Measurements from ENCODE around the gene MRPS30. TPM values are rescaled to one million over a fixed set of nuclear protein-coding genes. Genes with fewer than 3 reads are reported as not detected.
A peak's percentile ranks its signal among the peaks of the same experiment; 100 is the strongest.
"Not testable (repeated sequence)": the region's sequence is repeated elsewhere in the genome, so short reads cannot be mapped to it uniquely, and the experiment has no call there.

The MRPS30 gene
- total RNA-seq, 3 donors from 2014 or later, result 63.7 to 144 (median 63.9) TPM

DNA sequence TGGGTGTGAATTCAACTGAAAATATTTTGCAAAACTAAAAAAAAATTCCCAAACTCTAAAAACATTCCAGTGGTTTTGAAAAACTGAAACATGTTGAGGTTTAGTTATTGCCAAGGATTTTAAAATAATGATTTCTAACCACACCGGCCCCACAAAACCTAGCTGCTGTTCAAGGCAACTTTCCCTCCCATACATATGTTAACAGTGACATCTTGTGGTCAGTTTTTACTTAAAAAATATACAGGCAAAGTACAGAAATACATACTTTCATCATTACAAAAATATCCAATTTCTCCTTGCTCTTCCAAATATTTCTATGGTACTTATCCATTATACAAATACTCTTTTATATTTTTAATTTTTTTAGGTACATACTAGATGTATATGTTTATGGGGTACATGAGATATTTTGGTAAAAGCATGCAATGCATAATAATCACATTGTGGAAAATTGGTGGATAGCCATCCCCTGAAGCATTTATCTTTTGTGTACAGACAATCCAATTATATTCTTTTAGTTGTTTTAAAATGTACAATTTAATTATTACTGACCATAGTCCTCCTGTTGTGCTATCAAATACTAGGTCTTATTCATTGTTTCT, 34.4 kb upstream of the MRPS30 start:
- intact Hi-C loops (cut with DNase I; ENCODE audit: low total_unique reads), result no loop called here
- Histone ChIP-seq H3K27me3 (no peaks in the 10 kb centered on the region), H3K36me3 (no peaks in the 10 kb centered on the region), H3K4me3 (no peak overlapping the region), H3K27ac (no peak overlapping the region), H3K9me3 (no peaks in the 10 kb centered on the region), H3K4me1 (no peaks in the 10 kb centered on the region)
- DNase-seq (ENCODE audit: low spot score in 2 of 2), result no peak
- TF ChIP-seq, protein P1, sequence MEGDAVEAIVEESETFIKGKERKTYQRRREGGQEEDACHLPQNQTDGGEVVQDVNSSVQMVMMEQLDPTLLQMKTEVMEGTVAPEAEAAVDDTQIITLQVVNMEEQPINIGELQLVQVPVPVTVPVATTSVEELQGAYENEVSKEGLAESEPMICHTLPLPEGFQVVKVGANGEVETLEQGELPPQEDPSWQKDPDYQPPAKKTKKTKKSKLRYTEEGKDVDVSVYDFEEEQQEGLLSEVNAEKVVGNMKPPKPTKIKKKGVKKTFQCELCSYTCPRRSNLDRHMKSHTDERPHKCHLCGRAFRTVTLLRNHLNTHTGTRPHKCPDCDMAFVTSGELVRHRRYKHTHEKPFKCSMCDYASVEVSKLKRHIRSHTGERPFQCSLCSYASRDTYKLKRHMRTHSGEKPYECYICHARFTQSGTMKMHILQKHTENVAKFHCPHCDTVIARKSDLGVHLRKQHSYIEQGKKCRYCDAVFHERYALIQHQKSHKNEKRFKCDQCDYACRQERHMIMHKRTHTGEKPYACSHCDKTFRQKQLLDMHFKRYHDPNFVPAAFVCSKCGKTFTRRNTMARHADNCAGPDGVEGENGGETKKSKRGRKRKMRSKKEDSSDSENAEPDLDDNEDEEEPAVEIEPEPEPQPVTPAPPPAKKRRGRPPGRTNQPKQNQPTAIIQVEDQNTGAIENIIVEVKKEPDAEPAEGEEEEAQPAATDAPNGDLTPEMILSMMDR (IDR thresholded peaks at IDR 0.05), result peak in 2 of 3 donors; percentile 45 to 58
- TF ChIP-seq POLR2A (IDR thresholded peaks at IDR 0.05) (no peak), POLR2AphosphoS5 (IDR thresholded peaks at IDR 0.05) (no peak)

DNA sequence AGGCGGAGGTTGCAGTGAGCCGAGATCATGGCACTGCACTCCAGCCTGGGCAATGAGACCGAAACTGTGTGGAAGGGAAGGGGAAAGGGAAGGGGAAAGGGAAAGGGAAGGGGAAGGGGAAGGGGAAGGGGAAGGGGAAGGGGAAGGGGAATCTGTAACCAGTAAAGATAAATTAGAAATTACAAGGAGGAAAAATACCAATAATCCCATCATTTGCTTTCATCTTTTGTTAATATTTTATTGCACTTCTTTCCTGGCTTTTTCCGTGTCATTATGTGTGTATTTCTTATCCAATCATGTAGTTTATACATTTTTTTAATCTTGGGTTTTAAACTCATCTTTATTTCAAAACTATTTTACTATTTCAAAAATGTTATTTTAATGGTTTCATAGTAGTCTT, 29.6 kb upstream of the MRPS30 start:
- no peak for DNase-seq (ENCODE audit: low spot score in 2 of 2)
- intact Hi-C loops (cut with DNase I; ENCODE audit: low total_unique reads), result no loop called here
- no peaks in the 10 kb centered on the region for H3K4me1 ChIP-seq
- H3K9me3 ChIP-seq, result no peaks in the 10 kb centered on the region
- no peaks in the 10 kb centered on the region for H3K36me3 ChIP-seq
- H3K27me3 ChIP-seq, result no peaks in the 10 kb centered on the region
- TF ChIP-seq, protein P1 (IDR thresholded peaks at IDR 0.05), result no peak
- no peak for TF ChIP-seq POLR2A (IDR thresholded peaks at IDR 0.05)
- TF ChIP-seq POLR2AphosphoS5 (IDR thresholded peaks at IDR 0.05), result no peak
- H3K27ac ChIP-seq, result no peak overlapping the region
- no peak overlapping the region for H3K4me3 ChIP-seq

DNA sequence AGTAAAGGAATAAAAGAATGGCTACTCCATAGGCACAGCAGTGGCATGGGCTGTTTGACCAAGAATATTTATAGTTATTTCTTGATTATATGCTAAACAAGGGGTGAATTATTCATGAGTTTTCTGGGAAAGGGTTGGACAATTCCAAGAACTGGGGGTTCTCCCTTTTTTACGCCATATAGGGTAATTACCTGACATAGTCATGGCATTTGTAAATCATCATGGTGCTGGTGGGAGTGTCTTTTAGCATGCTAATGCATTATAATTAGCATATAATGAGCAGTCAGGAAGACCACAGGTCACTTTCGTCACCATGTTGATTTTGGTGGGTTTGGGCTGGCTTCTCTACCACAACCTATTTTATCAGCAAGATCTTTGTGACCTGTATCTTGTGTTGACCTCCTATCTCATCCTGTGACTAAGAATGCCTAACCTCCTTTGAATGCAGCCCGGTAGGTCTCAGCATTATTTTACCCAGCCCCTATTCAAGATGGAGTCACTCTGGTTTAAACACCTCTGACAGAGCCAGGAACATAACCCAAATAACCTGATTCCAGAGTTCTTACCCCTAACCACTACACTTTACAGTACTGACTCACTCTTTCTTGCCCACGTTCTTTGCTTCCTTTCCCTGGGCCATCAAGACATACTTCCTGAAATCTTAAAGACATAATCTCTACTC, 25.0 kb upstream of the MRPS30 start:
- DNase-seq (ENCODE audit: low spot score in 2 of 2), result no peak
- Histone ChIP-seq H3K27ac (no peak overlapping the region), H3K36me3 (no peaks in the 10 kb centered on the region), H3K4me3 (no peak overlapping the region), H3K4me1 (no peaks in the 10 kb centered on the region), H3K9me3 (no peaks in the 10 kb centered on the region), H3K27me3 (no peaks in the 10 kb centered on the region)
- intact Hi-C loops (cut with DNase I; ENCODE audit: low total_unique reads), result no loop called here
- TF ChIP-seq, protein P1 (IDR thresholded peaks at IDR 0.05), result no peak
- TF ChIP-seq POLR2A (IDR thresholded peaks at IDR 0.05) (no peak), POLR2AphosphoS5 (IDR thresholded peaks at IDR 0.05) (no peak)

DNA sequence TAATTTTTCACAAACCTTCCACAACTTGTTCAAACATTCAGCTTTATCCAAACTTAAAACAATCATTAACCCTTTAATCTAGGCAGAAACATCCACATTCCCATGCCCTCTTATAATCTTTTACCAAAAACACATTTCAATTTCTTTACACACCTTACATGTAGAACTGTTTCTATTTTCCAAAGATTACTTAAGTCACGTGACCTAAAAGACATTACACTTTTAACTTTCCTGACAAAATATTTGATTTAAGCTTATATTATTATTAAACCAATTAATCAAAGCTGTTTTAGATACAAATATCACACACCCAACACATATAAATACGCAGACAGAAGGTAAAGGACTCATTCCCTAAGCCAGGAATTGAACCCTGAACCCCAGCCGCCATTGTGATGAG, 21.0 kb upstream of the MRPS30 start:
- H3K4me3 ChIP-seq, result no peak overlapping the region
- no peak overlapping the region for H3K27ac ChIP-seq
- H3K9me3 ChIP-seq, result peaks cover 6% of the 10 kb centered on the region in 2 donors
- no peaks in the 10 kb centered on the region for H3K4me1 ChIP-seq
- no peak for DNase-seq (ENCODE audit: low spot score in 2 of 2)
- no peaks in the 10 kb centered on the region for H3K36me3 ChIP-seq
- intact Hi-C loops (cut with DNase I; ENCODE audit: low total_unique reads), result no loop called here
- no peaks in the 10 kb centered on the region for H3K27me3 ChIP-seq
- TF ChIP-seq POLR2AphosphoS5 (IDR thresholded peaks at IDR 0.05) (no peak), POLR2A (IDR thresholded peaks at IDR 0.05) (no peak)
- TF ChIP-seq, protein P1 (IDR thresholded peaks at IDR 0.05), result no peak

DNA sequence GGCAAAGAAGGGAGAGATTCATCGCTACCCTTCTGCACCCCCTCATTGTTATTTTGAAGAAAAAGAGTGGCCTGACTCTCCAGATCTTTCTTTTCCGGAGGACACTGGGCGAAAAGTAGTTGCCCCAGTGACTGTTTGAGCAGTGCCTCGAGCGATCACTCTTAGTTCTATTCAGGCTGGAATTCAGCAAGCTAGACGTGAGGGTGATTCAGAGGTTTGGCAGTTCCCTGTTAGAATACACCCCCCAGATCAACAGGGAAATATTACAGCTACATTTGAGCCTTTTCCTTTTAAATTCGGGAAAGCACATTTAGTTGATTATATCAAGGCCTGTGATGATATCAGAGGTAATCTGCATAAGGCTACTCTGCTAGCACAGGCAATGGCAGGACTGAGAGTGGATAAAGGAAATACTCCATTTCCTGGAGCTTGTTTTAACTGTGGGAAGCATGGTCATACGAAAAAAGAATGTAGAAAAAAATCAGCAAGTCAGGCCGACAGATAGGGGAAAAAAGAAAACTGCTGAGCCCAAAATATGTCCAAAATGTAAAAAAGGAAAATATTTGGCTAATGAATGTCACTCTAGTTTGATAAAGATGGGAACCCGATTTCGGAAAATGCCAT, 19.3 kb upstream of the MRPS30 start:
- not testable (repeated sequence) for H3K27me3 ChIP-seq

DNA sequence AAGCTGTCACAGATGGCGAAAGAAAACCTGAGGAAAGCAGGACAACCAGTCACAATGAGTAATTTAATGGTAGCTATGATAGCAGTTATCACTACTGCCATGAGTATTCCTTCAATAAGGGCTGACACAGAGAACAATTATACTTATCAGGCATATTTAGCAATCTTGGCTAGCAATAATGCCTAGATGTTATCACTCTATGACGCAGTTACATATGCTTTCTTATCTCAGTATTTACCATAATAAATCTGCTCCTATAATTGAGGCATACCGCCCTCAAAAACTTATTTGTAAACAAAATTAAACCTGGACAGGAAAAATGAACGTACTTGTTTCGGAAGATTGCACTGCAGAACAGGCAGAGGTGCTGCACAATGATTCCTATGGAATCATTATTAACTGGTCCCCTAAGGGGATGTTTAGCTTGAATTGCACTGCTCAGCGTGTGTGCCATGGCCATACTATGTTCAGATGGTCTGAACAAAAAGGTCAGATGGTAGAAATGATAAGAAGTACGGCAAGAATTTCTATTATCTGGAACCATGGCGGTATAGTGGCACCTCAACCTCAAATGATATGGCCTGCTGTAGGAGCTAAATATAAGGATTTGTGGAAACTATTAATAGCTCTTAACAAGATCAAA, 16.6 kb upstream of the MRPS30 start:
- peaks cover 14 to 26% of the 10 kb centered on the region in 2 donors for H3K9me3 ChIP-seq
- H3K27me3 ChIP-seq; DNase-seq (ENCODE audit: low spot score in 2 of 2); H3K36me3 ChIP-seq; H3K4me3 ChIP-seq; H3K4me1 ChIP-seq; H3K27ac ChIP-seq; intact Hi-C loops (cut with DNase I; ENCODE audit: low total_unique reads): not testable (repeated sequence)

More for the DNA sequence above, 19.3 kb upstream of the MRPS30 start:
- intact Hi-C loops (cut with DNase I; ENCODE audit: low total_unique reads); DNase-seq (ENCODE audit: low spot score in 2 of 2); H3K36me3 ChIP-seq; H3K4me1 ChIP-seq; H3K4me3 ChIP-seq: not testable (repeated sequence)
- Histone ChIP-seq H3K9me3 (peaks cover 10 to 17% of the 10 kb centered on the region in 2 donors), H3K27ac (peak overlapping the region in 1 of 2 donors; percentile 3)

Data from breast epithelium (tissue), 4 donors.